ENCODE results near the gene NMNAT1. TPM values are rescaled to one million over a fixed set of nuclear protein-coding genes. Genes with fewer than 3 reads are reported as not detected.
A peak's percentile ranks its signal among the peaks of the same experiment; 100 is the strongest.

The NMNAT1 gene
- 10 to 100 TPM in 11 of 12 donors, not detected in 1; 11.0 to 38.9 (median 12.8) TPM for polyA plus RNA-seq (ENCODE audit: insufficient read length in 12 of 12)
- long read RNA-seq, donor 1, partial matches to known transcripts = 0 of 3 reads
- long read RNA-seq, donor 1, other reads (novel, unspliced or antisense) = 0 of 3 reads
- long read RNA-seq, donor 2, partial matches to known transcripts = 18 of 22 reads
- long read RNA-seq, donor 2, other reads (novel, unspliced or antisense) = 0 of 22 reads
- long read RNA-seq, donor 3, partial matches to known transcripts = 0 of 1 reads
- long read RNA-seq, donor 3, other reads (novel, unspliced or antisense) = 0 of 1 reads
- long read RNA-seq, donor 4, partial matches to known transcripts = 0 of 1 reads
- long read RNA-seq, donor 4, other reads (novel, unspliced or antisense) = 0 of 1 reads
- long read RNA-seq, donor 5, partial matches to known transcripts = 0 of 2 reads
- long read RNA-seq, donor 5, other reads (novel, unspliced or antisense) = 0 of 2 reads
- long read RNA-seq, donor 6, partial matches to known transcripts = 0 of 1 reads
- long read RNA-seq, donor 6, other reads (novel, unspliced or antisense) = 0 of 1 reads
- long read RNA-seq, donor 7, partial matches to known transcripts = 0 of 1 reads
- long read RNA-seq, donor 7, other reads (novel, unspliced or antisense) = 0 of 1 reads
- long read RNA-seq, donor 8, partial matches to known transcripts = 0 of 4 reads
- long read RNA-seq, donor 8, other reads (novel, unspliced or antisense) = 0 of 4 reads
- long read RNA-seq, donor 9, partial matches to known transcripts = 0 of 2 reads
- long read RNA-seq, donor 9, other reads (novel, unspliced or antisense) = 0 of 2 reads
- long read RNA-seq, donor 10, partial matches to known transcripts = 0 of 4 reads
- long read RNA-seq, donor 10, other reads (novel, unspliced or antisense) = 0 of 4 reads
- long read RNA-seq, donor 11 = 0 reads

GRCh38 chr1:9942939-9943788 lies at the start of gene NMNAT1, which contains the start of gene LZIC:
Gene NMNAT1 (plus strand): TSS chr1:9943475. CDS start chr1:9972074, 28,599 bp downstream.
Gene LZIC (minus strand): TSS chr1:9943391. CDS start chr1:9936619, 6,772 bp downstream.
- DNase-seq = peak; percentile 94

- DNase-seq = no peak
These were observed 49.2 kb upstream of the NMNAT1 start for GRCh38 chr1:9894115-9894514.

DNA sequence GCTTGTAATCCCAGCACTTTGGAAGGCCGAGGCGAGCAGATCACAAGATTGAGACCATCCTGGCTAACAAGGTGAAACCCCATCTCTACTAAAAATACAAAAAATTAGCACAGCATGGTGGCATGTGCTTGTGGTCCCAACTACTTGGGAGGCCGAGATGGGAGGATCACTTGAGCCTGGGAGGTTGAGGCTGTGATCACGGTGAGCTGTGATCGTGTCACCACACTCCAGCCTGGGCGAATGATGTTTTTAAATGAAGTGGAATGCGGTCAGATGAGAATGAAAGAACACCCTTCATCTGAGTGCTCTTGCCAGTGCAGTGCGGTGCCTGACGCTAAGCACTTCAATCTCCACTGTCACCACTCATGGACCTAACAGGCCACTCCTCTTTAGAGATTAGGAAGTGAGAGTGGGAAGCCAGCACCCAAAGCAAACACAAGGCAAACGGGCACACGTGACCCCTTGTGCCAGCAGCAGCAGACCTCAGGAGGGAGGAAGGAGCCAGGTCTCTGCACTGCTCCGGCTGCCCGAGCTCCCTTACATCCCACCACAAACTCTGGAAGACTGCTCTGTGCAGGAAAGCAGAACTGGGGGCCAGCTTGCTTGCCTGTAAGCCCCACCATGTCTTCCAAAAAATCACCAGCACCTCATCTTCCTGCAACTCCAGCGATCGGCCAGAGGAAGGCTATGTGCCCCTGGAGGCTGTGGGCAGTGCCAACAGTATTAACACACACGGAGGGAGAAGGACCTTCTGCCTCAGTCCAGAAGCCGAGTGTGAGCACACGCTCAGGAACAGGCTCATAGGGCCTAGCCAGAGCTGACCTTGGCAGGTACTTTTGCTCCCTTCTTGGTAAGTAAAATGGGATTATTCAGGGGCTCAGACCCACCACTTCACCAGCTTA lies 42.9 kb upstream of the NMNAT1 start:
- no peak for DNase-seq

GRCh38 chr1:9901148-9902059 lies 41.9 kb upstream of the NMNAT1 start:
- DNase-seq = no peak

GRCh38 chr1:9902060-9902452 lies 41.2 kb upstream of the NMNAT1 start:
- no peak for DNase-seq

DNA sequence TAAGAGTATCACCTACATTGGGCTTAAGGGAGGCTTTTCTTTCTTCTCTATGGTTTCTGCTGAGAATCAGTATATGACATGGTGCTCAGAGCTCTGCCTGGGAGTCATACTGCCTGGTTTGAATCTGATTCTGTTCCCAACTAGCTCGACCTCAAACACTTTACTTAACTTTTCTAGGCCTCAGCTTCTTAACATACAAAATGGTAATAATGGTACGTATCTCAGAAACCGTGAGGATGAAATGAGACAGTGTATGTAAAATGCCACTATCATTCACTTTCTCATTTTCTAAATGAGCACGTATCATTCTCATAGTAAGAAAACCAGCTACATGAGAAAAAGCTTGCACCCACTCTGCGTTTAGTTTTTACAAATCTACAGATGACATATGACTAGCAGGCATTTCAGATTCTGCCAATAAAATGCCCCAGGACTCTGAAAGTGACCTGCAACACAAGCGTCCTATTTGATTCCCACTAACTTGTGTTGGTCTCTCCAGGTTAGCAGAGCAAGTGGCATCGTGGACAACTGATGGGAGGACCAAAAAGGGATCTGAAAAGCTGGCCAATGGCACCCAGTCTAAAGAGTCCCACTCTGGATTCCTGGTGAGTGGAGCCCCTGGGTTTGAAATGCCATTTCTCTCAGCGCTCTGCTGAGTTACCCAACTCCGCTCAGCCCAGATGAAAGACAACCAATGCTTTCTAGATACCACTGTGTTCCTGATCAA lies 39.3 kb upstream of the NMNAT1 start:
- DNase-seq = no peak

DNA sequence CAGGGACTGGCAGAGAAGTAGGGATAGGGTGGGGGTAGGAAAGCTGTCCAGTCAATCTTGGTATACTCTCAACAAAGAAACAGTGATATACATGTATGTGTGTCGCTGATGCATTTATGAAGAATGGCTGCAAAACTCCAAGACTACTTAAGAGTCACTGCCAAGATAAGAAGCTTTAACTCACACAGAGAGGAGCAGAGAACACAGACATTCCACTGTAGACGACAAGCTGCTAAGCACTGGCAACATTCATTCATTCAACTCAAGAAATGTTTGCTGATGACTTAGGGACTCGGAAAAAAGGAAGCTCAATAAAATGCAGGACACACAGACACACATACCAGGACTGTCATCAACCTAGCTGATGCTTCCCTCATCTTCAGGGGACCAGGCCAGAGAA lies 38.7 kb upstream of the NMNAT1 start:
- no peak for DNase-seq

DNA sequence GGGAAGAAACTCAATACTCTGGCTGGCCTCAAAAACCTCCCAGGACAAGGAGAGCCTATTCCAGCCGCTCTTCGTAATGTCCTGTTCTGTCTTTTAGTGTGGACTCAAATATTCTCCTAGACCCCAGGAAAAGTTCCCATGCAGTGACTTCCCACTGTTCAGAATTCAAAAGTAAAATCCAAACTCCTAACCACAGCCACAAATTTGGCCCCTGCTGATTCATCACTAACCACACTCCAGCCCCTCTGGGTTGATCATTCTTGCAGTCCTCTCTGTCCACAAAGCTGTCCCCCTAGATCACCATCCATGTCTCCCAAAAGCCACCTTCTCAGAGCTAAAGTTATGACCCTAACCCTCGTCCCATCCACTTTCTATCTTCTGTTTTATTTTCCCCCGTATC lies 38.3 kb upstream of the NMNAT1 start:
- no peak for DNase-seq

DNA sequence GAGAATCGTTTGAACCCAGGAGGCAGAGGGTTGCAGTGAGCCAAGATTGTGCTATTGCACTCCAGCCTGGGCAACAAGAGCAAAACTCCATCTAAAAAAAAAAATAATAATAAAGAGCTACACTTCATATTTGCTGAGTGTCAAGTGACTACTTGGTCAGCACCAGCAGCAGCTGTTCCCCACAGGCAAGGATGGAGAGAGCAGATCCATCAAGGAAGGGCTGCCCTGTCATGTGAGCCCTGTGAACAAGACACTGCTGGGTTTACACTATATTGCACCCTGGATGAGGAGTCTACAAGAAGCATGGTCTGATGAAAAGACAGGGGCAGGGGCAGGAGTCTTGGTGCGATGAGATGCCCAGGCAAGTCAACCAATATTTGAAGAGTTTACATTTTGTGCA lies 36.8 kb upstream of the NMNAT1 start:
- DNase-seq = no peak

GRCh38 chr1:9907441-9907840 lies 35.8 kb upstream of the NMNAT1 start:
- no peak for DNase-seq

- DNase-seq = no peak
These were observed 34.4 kb upstream of the NMNAT1 start for GRCh38 chr1:9908871-9909233.

DNA sequence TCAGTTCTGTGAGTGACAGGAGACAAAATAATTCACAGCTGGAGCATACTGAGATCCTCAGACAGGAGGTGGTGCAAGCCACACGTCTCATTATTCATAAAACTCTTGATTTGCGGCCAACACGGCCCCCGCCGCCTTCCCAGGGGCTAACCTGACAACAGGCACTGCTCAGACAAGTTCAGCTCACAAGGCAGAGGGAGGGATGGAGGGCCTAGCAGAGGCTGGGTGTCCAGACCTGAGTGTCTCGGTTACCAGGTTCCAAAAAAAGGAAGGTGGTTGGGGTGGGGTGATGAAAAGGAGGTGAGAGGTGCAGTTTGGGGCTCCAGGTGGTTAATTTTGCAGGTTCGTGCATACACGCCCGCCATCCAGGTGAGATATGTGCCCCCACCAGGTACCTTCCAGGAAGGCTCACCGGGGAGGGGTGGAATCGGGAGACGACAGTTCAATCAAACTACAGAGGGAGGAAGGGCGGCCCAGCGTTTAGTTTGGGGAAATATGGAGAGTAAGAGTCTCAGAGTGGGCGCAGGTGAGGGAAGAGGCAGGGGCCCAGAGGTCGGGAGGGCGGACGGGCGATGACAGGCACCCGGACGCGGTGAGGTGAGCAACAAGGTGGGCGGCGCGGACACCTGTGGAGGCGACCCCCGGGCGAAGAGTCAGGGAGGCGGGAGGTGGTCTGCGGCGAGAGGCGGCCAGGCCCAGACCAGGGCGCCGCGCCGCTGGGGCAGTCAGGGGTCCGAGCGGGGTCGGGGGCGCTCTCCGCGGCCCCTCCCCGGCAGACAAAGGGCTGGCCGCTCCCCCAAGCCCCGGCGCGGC lies 33.8 kb upstream of the NMNAT1 start:
- DNase-seq = no peak

GRCh38 chr1:9910076-9910422 lies 33.2 kb upstream of the NMNAT1 start, which contains the start of gene CTNNBIP1:
Gene CTNNBIP1 (minus strand): TSS chr1:9910269. CDS start chr1:9872064, 38,205 bp downstream.
- DNase-seq = no peak

- peak; percentile 99 for DNase-seq
These were observed 32.7 kb upstream of the NMNAT1 start for GRCh38 chr1:9910423-9911178.

DNA sequence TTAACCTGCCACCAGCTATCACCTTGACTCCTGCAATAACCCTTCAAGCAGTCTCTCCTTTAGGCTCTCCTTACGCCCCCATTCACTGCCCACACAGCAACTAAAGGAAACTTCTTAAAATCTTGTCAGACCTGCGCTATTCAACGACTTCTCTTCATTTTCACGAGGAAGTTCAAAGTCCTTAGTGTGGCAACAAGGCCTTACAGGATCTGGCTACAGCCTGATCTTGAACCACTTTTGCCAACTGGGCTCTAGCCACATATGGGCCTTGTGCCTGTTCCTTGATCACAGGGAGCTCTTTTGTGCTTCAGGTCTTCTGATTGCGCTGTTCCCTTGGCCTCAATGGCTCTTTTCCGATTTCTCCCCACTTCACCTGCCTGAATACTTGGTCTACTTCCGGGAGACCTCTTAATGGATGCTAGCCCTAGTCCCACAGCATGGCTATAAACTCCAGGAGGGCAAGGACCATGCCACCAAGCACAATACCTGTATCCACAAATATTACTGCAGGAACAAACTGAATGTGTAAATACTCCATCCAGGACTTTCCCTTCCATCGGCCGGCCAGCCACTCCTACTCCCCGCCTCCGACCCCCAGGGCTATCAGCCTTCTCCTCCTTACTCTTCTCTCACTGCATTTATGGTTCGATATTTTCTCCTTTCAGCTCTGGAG lies 30.9 kb upstream of the NMNAT1 start:
- DNase-seq = no peak

GRCh38 chr1:9914610-9914937 lies 28.7 kb upstream of the NMNAT1 start:
- DNase-seq = no peak

GRCh38 chr1:9916452-9916851 lies 26.8 kb upstream of the NMNAT1 start:
- no peak for DNase-seq
